Measurements from ENCODE around the gene CHST11. TPM values are rescaled to one million over a fixed set of nuclear protein-coding genes. Genes with fewer than 3 reads are reported as not detected.
A peak's percentile ranks its signal among the peaks of the same experiment; 100 is the strongest.

CHST11 gene
- total and polyA plus RNA-seq, 4 donors: 0.57 to 11.1 (median 3.7) TPM

GRCh38 chr12:104740668-104741067, 283.9 kb downstream of the CHST11 start:
- no peaks in the 10 kb centered on the region for H3K9me3 ChIP-seq (ENCODE audit: control insufficient read depth in 4 of 4, low read length in 3 of 4)
- no peak overlapping the region for H3K27ac ChIP-seq (ENCODE audit: low read depth in 1 of 2, low read length in 2 of 2)
- 66% methylated on average over 6 of the region's 6 CpGs for WGBS
- no peaks in the 10 kb centered on the region for H3K36me3 ChIP-seq (ENCODE audit: control insufficient read depth in 4 of 4, insufficient read depth in 3 of 4, low read depth in 1 of 4, low read length in 3 of 4)
- no peaks in the 10 kb centered on the region for H3K4me1 ChIP-seq (ENCODE audit: control insufficient read depth in 4 of 4, insufficient read depth in 4 of 4, low read length in 3 of 4)
- no peak overlapping the region for H3K4me3 ChIP-seq (ENCODE audit: low read depth in 1 of 3, low read length in 3 of 3)
- no peaks in the 10 kb centered on the region for H3K27me3 ChIP-seq (ENCODE audit: control insufficient read depth in 4 of 4, insufficient read depth in 4 of 4, low read length in 3 of 4)
- no peak for TF ChIP-seq MAX (IDR thresholded peaks at IDR 0.05)
- TF ChIP-seq JUND (IDR thresholded peaks at IDR 0.05): peak; percentile 32 to 63
- H3K9ac ChIP-seq (ENCODE audit: low read depth in 1 of 2, low read length in 2 of 2): no peak overlapping the region
- no peak for DNase-seq (ENCODE audit: low spot score)

GRCh38 chr12:104741077-104741476, 284.3 kb downstream of the CHST11 start:
- Histone ChIP-seq H3K4me1 (ENCODE audit: control insufficient read depth in 4 of 4, insufficient read depth in 4 of 4, low read length in 3 of 4) (no peaks in the 10 kb centered on the region), H3K27ac (ENCODE audit: low read depth in 1 of 2, low read length in 2 of 2) (no peak overlapping the region), H3K27me3 (ENCODE audit: control insufficient read depth in 4 of 4, insufficient read depth in 4 of 4, low read length in 3 of 4) (no peaks in the 10 kb centered on the region), H3K36me3 (ENCODE audit: control insufficient read depth in 4 of 4, insufficient read depth in 3 of 4, low read depth in 1 of 4, low read length in 3 of 4) (no peaks in the 10 kb centered on the region), H3K4me3 (ENCODE audit: low read depth in 1 of 3, low read length in 3 of 3) (no peak overlapping the region), H3K9ac (ENCODE audit: low read depth in 1 of 2, low read length in 2 of 2) (no peak overlapping the region), H3K9me3 (ENCODE audit: control insufficient read depth in 4 of 4, low read length in 3 of 4) (no peaks in the 10 kb centered on the region)
- DNase-seq (ENCODE audit: low spot score): no peak
- whole genome bisulfite sequencing: 87% methylated on average over 5 of the region's 5 CpGs
- TF ChIP-seq YY1 (IDR thresholded peaks at IDR 0.05) (no peak), JUND (IDR thresholded peaks at IDR 0.05) (no peak), RAD21 (IDR thresholded peaks at IDR 0.05) (no peak), SP1 (IDR thresholded peaks at IDR 0.05) (no peak), ZBTB33 (IDR thresholded peaks at IDR 0.05) (no peak), CTCF (IDR thresholded peaks at IDR 0.05; ENCODE audit: low read depth, low read length, missing input control) (no peak), HNF4A (conservative IDR thresholded peaks at IDR 0.05) (no peak), ATF3 (IDR thresholded peaks at IDR 0.05) (no peak)

GRCh38 chr12:104741497-104742367, 285.0 kb downstream of the CHST11 start:
- Histone ChIP-seq H3K4me3 (ENCODE audit: low read depth in 1 of 3, low read length in 3 of 3) (no peak overlapping the region), H3K9ac (ENCODE audit: low read depth in 1 of 2, low read length in 2 of 2) (no peak overlapping the region), H3K4me1 (ENCODE audit: control insufficient read depth in 4 of 4, insufficient read depth in 4 of 4, low read length in 3 of 4) (no peaks in the 10 kb centered on the region), H3K9me3 (ENCODE audit: control insufficient read depth in 4 of 4, low read length in 3 of 4) (no peaks in the 10 kb centered on the region), H3K27me3 (ENCODE audit: control insufficient read depth in 4 of 4, insufficient read depth in 4 of 4, low read length in 3 of 4) (no peaks in the 10 kb centered on the region), H3K27ac (ENCODE audit: low read depth in 1 of 2, low read length in 2 of 2) (no peak overlapping the region), H3K36me3 (ENCODE audit: control insufficient read depth in 4 of 4, insufficient read depth in 3 of 4, low read depth in 1 of 4, low read length in 3 of 4) (no peaks in the 10 kb centered on the region)
- no peak for TF ChIP-seq REST (IDR thresholded peaks at IDR 0.05)
- TF ChIP-seq ZBTB33 (IDR thresholded peaks at IDR 0.05): no peak
- no peak for TF ChIP-seq RAD21 (IDR thresholded peaks at IDR 0.05)
- TF ChIP-seq EGR1 (IDR thresholded peaks at IDR 0.05; ENCODE audit: low read depth in 2 of 2): no peak
- no peak for TF ChIP-seq SP1 (IDR thresholded peaks at IDR 0.05)
- TF ChIP-seq JUND (IDR thresholded peaks at IDR 0.05): no peak
- no peak for TF ChIP-seq NR2F2 (IDR thresholded peaks at IDR 0.05)
- no peak for TF ChIP-seq HNF4G (IDR thresholded peaks at IDR 0.05)
- DNase-seq (ENCODE audit: low spot score): no peak
- 96% methylated on average over 15 of the region's 15 CpGs for WGBS

All from liver (tissue), 9 donors.